H7 (cell line): ENCODE data around the gene AFDN. TPM values are rescaled to one million over a fixed set of nuclear protein-coding genes. Genes with fewer than 3 reads are reported as not detected.

ENCODE experiments used
- DNase-seq: peaks from one replicate; pipeline ENCODE4 v3.0.0; 2012
- H3K27me3 ChIP-seq: 2 replicates; pipeline ENCODE4 v1.6.0; 2011; ENCODE audit warnings: mild to moderate bottlenecking, low read length; ENCODE audit not compliant: control insufficient read depth, insufficient read depth
- H3K36me3 ChIP-seq: replicated peaks from 2 replicates; pipeline ENCODE4 v1.5.1; 2011; ENCODE audit warnings: low read length; ENCODE audit not compliant: control insufficient read depth, insufficient read depth
- H3K4me3 ChIP-seq: 2 replicates; pipeline ENCODE4 v1.5.1; 2011; ENCODE audit warnings: low read depth, mild to moderate bottlenecking, control low read depth, low read length, moderate library complexity; ENCODE audit not compliant: insufficient read depth
- total RNA-seq: library from RNA; depleted of rRNA; stranded (reverse); fragments of >200 nt; shearing (Covaris generic); gene quantifications from 2 replicates; pipeline ENCODE4 v1.2.3, GENCODE V29; 2014; rRNA removed

The AFDN gene
- total RNA-seq, 1 experiment from 2014 or later = 67.6 TPM

- no peak for DNase-seq
- Histone ChIP-seq H3K36me3 (no peaks in the 10 kb centered on the region), H3K27me3 (no peaks in the 10 kb centered on the region), H3K4me3 (no peak overlapping the region)
Measured at GRCh38 chr6:168021581-168021980, 194.9 kb downstream of the AFDN start.

Other genes with a start within 250 kb of the AFDN start
- gene KIF25, start 170.8 kb downstream of the AFDN start, total RNA-seq = 0.15 and 0.42 TPM in 2 replicates